Gastroesophageal sphincter (tissue), 3 donors: ENCODE results near the gene TFB1M.

Experiments used
- EP300 ChIP-seq: sonication (generic); formaldehyde crosslinking; IDR thresholded peaks from one replicate; pipeline ENCODE4 v1.6.1; 2017; ENCODE audit warnings: antibody characterized with exemption, mild to moderate bottlenecking
- POLR2A ChIP-seq, 2 donors: fragments of 450-650 bp; IDR thresholded peaks; one replicate each; pipeline ENCODE4 v1.6.1; 2017; ENCODE audit warnings: antibody characterized with exemption in 2 of 2, mild to moderate bottlenecking in 2 of 2, moderate library complexity in 1 of 2
- TF ChIP-seq, protein P1 (sequence below), 4 experiments: fragments of 200-600 bp in 2 of 4; fragments of 450-650 bp in 2 of 4; sonication (generic) in 1 of 4; IDR thresholded peaks; one replicate each; pipeline ENCODE4 v1.5.1; 2017 to 2019; ENCODE audit warnings: antibody characterized with exemption in 4 of 4, mild to moderate bottlenecking in 2 of 4, moderate library complexity in 2 of 4

DNA sequence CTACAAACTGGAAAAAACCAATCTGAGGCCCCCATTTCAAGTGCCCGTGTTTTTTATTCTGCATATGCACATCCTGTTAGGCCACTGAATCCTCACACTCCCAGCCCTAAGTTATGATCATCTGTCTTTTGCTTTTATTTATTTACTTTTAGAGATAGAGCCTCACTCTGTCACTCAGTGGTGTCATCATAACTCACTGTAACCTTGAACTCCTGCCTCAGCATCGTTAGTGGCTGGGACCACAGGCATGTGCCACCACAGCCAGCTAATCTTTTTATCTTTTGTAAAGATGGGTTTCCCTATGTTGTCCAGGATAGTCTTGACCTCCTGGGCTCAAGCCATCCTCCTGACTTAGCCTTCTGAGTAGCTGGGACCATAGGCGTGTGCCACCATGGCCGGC is 80.1 kb downstream of the TFB1M start:
- TF ChIP-seq POLR2A (IDR thresholded peaks at IDR 0.05) (no peak), EP300 (no peak)
- TF ChIP-seq, protein P1, sequence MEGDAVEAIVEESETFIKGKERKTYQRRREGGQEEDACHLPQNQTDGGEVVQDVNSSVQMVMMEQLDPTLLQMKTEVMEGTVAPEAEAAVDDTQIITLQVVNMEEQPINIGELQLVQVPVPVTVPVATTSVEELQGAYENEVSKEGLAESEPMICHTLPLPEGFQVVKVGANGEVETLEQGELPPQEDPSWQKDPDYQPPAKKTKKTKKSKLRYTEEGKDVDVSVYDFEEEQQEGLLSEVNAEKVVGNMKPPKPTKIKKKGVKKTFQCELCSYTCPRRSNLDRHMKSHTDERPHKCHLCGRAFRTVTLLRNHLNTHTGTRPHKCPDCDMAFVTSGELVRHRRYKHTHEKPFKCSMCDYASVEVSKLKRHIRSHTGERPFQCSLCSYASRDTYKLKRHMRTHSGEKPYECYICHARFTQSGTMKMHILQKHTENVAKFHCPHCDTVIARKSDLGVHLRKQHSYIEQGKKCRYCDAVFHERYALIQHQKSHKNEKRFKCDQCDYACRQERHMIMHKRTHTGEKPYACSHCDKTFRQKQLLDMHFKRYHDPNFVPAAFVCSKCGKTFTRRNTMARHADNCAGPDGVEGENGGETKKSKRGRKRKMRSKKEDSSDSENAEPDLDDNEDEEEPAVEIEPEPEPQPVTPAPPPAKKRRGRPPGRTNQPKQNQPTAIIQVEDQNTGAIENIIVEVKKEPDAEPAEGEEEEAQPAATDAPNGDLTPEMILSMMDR (IDR thresholded peaks at IDR 0.05): no peak
